SK-N-SH (cell line): ENCODE results near the gene SPOCK1. TPM values are rescaled to one million over a fixed set of nuclear protein-coding genes. Genes with fewer than 3 reads are reported as not detected.
A peak's percentile ranks its signal among the peaks of the same experiment; 100 is the strongest.

Experiments used
- CTCF ChIA-PET: fragments of 300-600, 350-600 bp; formaldehyde crosslinking; extraction: SDS; loops from one replicate; lab custom pipeline; 2021; lab: Yijun Ruan, JAX
- POLR2A ChIA-PET: fragments of 350-600 bp; sonication (Branson Sonifier 250); formaldehyde crosslinking; extraction: SDS; loops from one replicate; lab custom pipeline; 2020; ENCODE audit warnings: antibody characterized with exemption, inconsistent platforms; lab: Yijun Ruan, JAX
- DNase-seq: peaks from one replicate; pipeline ENCODE4 v3.0.0; 2012
- H2AFZ ChIP-seq: fragments of 200-600 bp; sonication (generic); 2 replicates; pipeline ENCODE4 v1.8.1; 2016; ENCODE audit warnings: antibody characterized with exemption, mild to moderate bottlenecking, low read depth
- H3F3A ChIP-seq: fragments of 200-600 bp; sonication (generic); replicated peaks from 2 replicates; pipeline ENCODE3; 2016; ENCODE audit warnings: antibody characterized with exemption, mild to moderate bottlenecking; ENCODE audit not compliant: insufficient read depth
- H3K27ac ChIP-seq, 2 experiments: fragments of 200-500 bp in 1 of 2; fragments of 200-600 bp in 1 of 2; sonication (Bioruptor generic) in 1 of 2; sonication (generic), shearing (Covaris generic) in 1 of 2; 2 replicates each; pipeline versions ENCODE4 v1.5.1 to v1.6.1; 2014 to 2016; ENCODE audit warnings: low read depth in 2 of 2, inconsistent platforms in 1 of 2, low read length in 1 of 2, mild to moderate bottlenecking in 1 of 2, mixed read lengths in 1 of 2
- H3K27me3 ChIP-seq: fragments of 200-600 bp; sonication (generic), shearing (Covaris generic); 2 replicates; pipeline ENCODE4 v1.6.1; 2016; ENCODE audit warnings: mixed run types; ENCODE audit not compliant: insufficient read depth
- H3K36me3 ChIP-seq, 2 experiments: fragments of 200-500 bp in 1 of 2; fragments of 200-600 bp in 1 of 2; sonication (Bioruptor generic) in 1 of 2; sonication (generic) in 1 of 2; replicated peaks in 1 of 2; 2 replicates each; pipeline versions ENCODE3 to v1.5.1; 2014 to 2016; ENCODE audit warnings: low read length in 1 of 2, mild to moderate bottlenecking in 1 of 2; ENCODE audit not compliant: insufficient read depth in 2 of 2, control insufficient read depth in 1 of 2
- H3K4me1 ChIP-seq, 2 experiments: fragments of 200-500 bp in 1 of 2; fragments of 200-600 bp in 1 of 2; sonication (Bioruptor generic) in 1 of 2; sonication (generic), shearing (Covaris generic) in 1 of 2; 2 replicates each; pipeline versions ENCODE4 v1.5.1 to v1.6.1; 2014 to 2016; ENCODE audit warnings: low read depth in 1 of 2, low read length in 1 of 2, mixed run types in 1 of 2; ENCODE audit not compliant: insufficient read depth in 2 of 2, control insufficient read depth in 1 of 2
- H3K4me2 ChIP-seq: fragments of 200-600 bp; sonication (generic), shearing (Covaris generic); 2 replicates; pipeline ENCODE4 v1.6.1; 2017; ENCODE audit warnings: mixed run types
- H3K4me3 ChIP-seq, 2 experiments: fragments of 200-500 bp in 1 of 2; fragments of 200-600 bp in 1 of 2; sonication (Bioruptor generic) in 1 of 2; sonication (generic), shearing (Covaris generic) in 1 of 2; 2 replicates each; pipeline versions ENCODE4 v1.5.1 to v1.8.1; 2014 to 2016; ENCODE audit warnings: low read depth in 2 of 2, inconsistent platforms in 1 of 2, low read length in 1 of 2, mild to moderate bottlenecking in 1 of 2, mixed read lengths in 1 of 2, moderate library complexity in 1 of 2
- H3K79me2 ChIP-seq: fragments of 200-600 bp; sonication (generic); 2 replicates; pipeline ENCODE4 v1.8.1; 2017; ENCODE audit warnings: mild to moderate bottlenecking; ENCODE audit not compliant: insufficient read depth
- H3K9ac ChIP-seq: fragments of 200-600 bp; sonication (generic); 2 replicates; pipeline ENCODE4 v1.6.1; 2017; ENCODE audit warnings: mixed run types
- H3K9me2 ChIP-seq: fragments of 200-600 bp; sonication (generic); 2 replicates; pipeline ENCODE4 v1.6.1; 2017; ENCODE audit warnings: mixed run types
- H3K9me3 ChIP-seq: fragments of 200-600 bp; sonication (generic); 2 replicates; pipeline ENCODE4 v1.6.1; 2017; ENCODE audit warnings: mixed run types, mild to moderate bottlenecking, moderate library complexity
- H4K20me1 ChIP-seq: fragments of 200-600 bp; sonication (generic); 2 replicates; pipeline ENCODE4 v1.6.1; 2017; ENCODE audit warnings: mild to moderate bottlenecking, mixed run types; ENCODE audit not compliant: insufficient read depth
- EZH2phosphoT487 ChIP-seq: fragments of 200-600 bp; sonication (generic); IDR thresholded peaks from 2 replicates; pipeline ENCODE4 v1.6.1; 2017; ENCODE audit warnings: low read depth, mixed run types, mild to moderate bottlenecking, antibody characterized with exemption, moderate library complexity, borderline replicate concordance
- FOXM1 ChIP-seq: IDR thresholded peaks from 2 replicates; pipeline ENCODE4 v1.4.0; 2012; ENCODE audit warnings: low read depth, mild to moderate bottlenecking
- GABPA ChIP-seq: IDR thresholded peaks from 2 replicates; pipeline ENCODE4 v1.4.0; 2012; ENCODE audit warnings: low read depth, mild to moderate bottlenecking
- GATA2 ChIP-seq: sonication (generic); formaldehyde crosslinking; IDR thresholded peaks from 2 replicates; pipeline ENCODE4 v1.5.0; 2020; ENCODE audit warnings: mild to moderate bottlenecking, missing genetic modification reagents
- JUND ChIP-seq: IDR thresholded peaks from 2 replicates; pipeline ENCODE4 v1.4.0; 2012
- MEF2A ChIP-seq: IDR thresholded peaks from 2 replicates; pipeline ENCODE4 v1.4.0; 2012; ENCODE audit warnings: low read depth, borderline replicate concordance
- NFIC ChIP-seq: IDR thresholded peaks from 2 replicates; pipeline ENCODE4 v1.4.0; 2012; ENCODE audit warnings: borderline replicate concordance
- NRF1 ChIP-seq: IDR thresholded peaks from 2 replicates; pipeline ENCODE4 v1.6.1; 2012; ENCODE audit warnings: low read depth, mild to moderate bottlenecking, low read length
- RFX5 ChIP-seq: IDR thresholded peaks from 2 replicates; pipeline ENCODE4 v1.6.1; 2012; ENCODE audit warnings: mild to moderate bottlenecking, improper control_type of control experiment, low read length
- RXRA ChIP-seq: IDR thresholded peaks from 2 replicates; pipeline ENCODE4 v1.4.0; 2012; ENCODE audit warnings: low read depth, mild to moderate bottlenecking, borderline replicate concordance
- SIN3A ChIP-seq: IDR thresholded peaks from 2 replicates; pipeline ENCODE4 v1.6.1; 2012; ENCODE audit warnings: low read depth, mild to moderate bottlenecking, low read length, moderate library complexity, borderline replicate concordance
- SMC3 ChIP-seq: IDR thresholded peaks from 2 replicates; pipeline ENCODE4 v1.6.1; 2012; ENCODE audit warnings: low read depth, low read length, improper control_type of control experiment
- TAF1 ChIP-seq: IDR thresholded peaks from 2 replicates; pipeline ENCODE4 v1.6.1; 2012; ENCODE audit warnings: low read depth, mild to moderate bottlenecking, low read length, moderate library complexity, borderline replicate concordance
- YY1 ChIP-seq: IDR thresholded peaks from 2 replicates; pipeline ENCODE4 v1.4.0; 2012; ENCODE audit warnings: low read depth, mild to moderate bottlenecking
- WGBS: methylation state at CpG from one replicate; pipeline ENCODE4 v1.1.6; 2017; ENCODE audit warnings: low lambda C conversion rate; 5-methylcytosine and 5-hydroxymethylcytosine counted together
- polyA plus RNA-seq, 3 experiments: library from polyadenylated mRNA; depleted of rRNA; stranded (reverse); fragments of >200 nt; gene quantifications; 2 replicates each; pipeline ENCODE4 v1.2.3, GENCODE V29; 2012
- TF ChIP-seq, protein P1 (sequence below): IDR thresholded peaks from 2 replicates; pipeline ENCODE4 v1.4.0; 2012; ENCODE audit warnings: low read depth, borderline replicate concordance
- TF ChIP-seq, protein P2 (sequence below): fragments of 150-350 bp; IDR thresholded peaks from 2 replicates; pipeline ENCODE4 v1.6.1; 2017; ENCODE audit warnings: antibody characterized with exemption, low read length, low read depth, borderline replicate concordance

Gene SPOCK1
- polyA plus RNA-seq, 1 of the 3 experiments (the other 2 are of a cell fraction) = 11.3 TPM

DNA sequence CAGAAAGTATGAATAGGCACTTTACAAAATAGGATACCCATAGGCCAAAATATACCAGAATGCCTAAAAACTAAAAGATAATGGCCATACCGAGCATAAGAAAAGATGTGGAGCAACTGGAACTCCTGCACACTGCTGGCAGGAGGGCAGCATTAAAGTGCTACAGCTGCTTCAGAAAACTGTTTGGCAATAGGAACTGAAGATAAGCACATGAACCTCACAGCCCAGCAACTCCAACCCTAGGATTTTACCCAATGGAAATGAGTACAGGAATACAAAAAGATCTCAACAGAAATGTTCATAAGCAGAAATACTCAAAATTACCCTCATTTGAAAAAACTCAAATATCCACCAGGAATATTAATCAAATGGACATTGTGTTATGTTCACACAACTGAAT lies 209.3 kb downstream of the SPOCK1 start:
- Histone ChIP-seq H3K27me3 (no peaks in the 10 kb centered on the region), H3K4me1 (peaks cover 0 to 3% of the 10 kb centered on the region in 2 experiments; a peak in 2 of 4 replicates), H3K9ac (no peak overlapping the region), H3K27ac (no peak overlapping the region), H3K79me2 (peaks cover 24% of the 10 kb centered on the region; the same call in 1 of the 2 replicates), H3K9me3 (no peaks in the 10 kb centered on the region), H3K4me2 (no peak overlapping the region), H2AFZ (no peak overlapping the region), H3K4me3 (no peak overlapping the region), H3K36me3 (peaks cover 0 to 3% of the 10 kb centered on the region in 2 experiments), H3K9me2 (no peaks in the 10 kb centered on the region), H3F3A (peaks cover 3% of the 10 kb centered on the region), H4K20me1 (no peaks in the 10 kb centered on the region)
- no peak for DNase-seq
- ChIA-PET POLR2A (no interaction called here), CTCF (interaction anchor here (1.5 to 1.6 kb wide), 2 partner anchors 10 to 209 kb away, joined by 4 read pairs; partner anchors contain the start of gene SPOCK1)
- TF ChIP-seq GABPA (no peak), RXRA (no peak), JUND (no peak), TAF1 (no peak), NRF1 (no peak), MEF2A (no peak), GATA2 (no peak), FOXM1 (no peak)
- TF ChIP-seq, protein P1, sequence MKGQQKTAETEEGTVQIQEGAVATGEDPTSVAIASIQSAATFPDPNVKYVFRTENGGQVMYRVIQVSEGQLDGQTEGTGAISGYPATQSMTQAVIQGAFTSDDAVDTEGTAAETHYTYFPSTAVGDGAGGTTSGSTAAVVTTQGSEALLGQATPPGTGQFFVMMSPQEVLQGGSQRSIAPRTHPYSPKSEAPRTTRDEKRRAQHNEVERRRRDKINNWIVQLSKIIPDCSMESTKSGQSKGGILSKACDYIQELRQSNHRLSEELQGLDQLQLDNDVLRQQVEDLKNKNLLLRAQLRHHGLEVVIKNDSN = no peak
- WGBS = 56% methylated on average over 1 of the region's 1 CpG

DNA sequence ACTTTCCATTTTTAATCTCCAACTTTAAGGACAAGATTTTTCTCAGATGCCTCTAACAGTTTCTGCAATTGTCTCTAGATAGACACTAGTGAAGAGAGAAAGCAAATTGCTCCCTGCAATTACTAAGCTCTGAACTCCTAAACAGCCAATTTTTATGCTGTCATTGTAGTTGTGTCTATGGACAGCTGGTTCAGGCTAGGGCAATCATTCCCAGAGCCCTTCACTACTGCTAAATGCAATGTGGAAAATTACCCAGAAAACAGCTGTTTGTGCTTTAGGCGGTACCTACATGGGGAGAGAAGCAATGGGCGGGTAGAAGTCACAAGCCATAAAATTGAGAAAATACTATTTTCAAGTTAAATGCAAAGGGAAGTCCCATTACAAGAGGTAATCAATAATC lies 211.6 kb downstream of the SPOCK1 start:
- ChIA-PET CTCF (interaction anchor here (1.2 to 1.8 kb wide), 2 partner anchors 9 kb away, joined by 4 read pairs; no protein-coding TSS in a partner anchor), POLR2A (no interaction called here)
- Histone ChIP-seq H3K9me3 (no peaks in the 10 kb centered on the region), H3K4me1 (peaks cover 0 to 6% of the 10 kb centered on the region in 2 experiments; a peak in 2 of 4 replicates), H3F3A (no peaks in the 10 kb centered on the region), H2AFZ (no peak overlapping the region), H3K79me2 (peaks cover 24% of the 10 kb centered on the region; the same call in 1 of the 2 replicates), H3K27me3 (no peaks in the 10 kb centered on the region)
- no peak for DNase-seq
- TF ChIP-seq GATA2 (no peak), SIN3A (no peak), NRF1 (no peak), MEF2A (no peak), TAF1 (no peak)
- TF ChIP-seq, all 33 proteins: peak for 0
- Histone ChIP-seq H3K27ac (no peak overlapping the region), H3K36me3 (peaks cover 0 to 3% of the 10 kb centered on the region in 2 experiments), H3K9me2 (no peaks in the 10 kb centered on the region), H3K4me3 (no peak overlapping the region), H4K20me1 (no peaks in the 10 kb centered on the region), H3K9ac (no peak overlapping the region), H3K4me2 (no peak overlapping the region)
- WGBS = 87% methylated on average over 2 of the region's 2 CpGs

- CTCF ChIA-PET = interaction anchor here (1.2 to 1.8 kb wide), 2 partner anchors 8 to 10 kb away, joined by 4 read pairs; no protein-coding TSS in a partner anchor
Observed at GRCh38 chr5:137286025-137286610, 213.0 kb downstream of the SPOCK1 start.

More at GRCh38 chr5:137286025-137286610, 213.0 kb downstream of the SPOCK1 start:
- peaks cover 0 to 3% of the 10 kb centered on the region in 2 experiments for H3K36me3 ChIP-seq
- TF ChIP-seq TAF1 = no peak
- TF ChIP-seq GABPA = no peak
- TF ChIP-seq, protein P1 = no peak
- no peak for TF ChIP-seq EZH2phosphoT487
- TF ChIP-seq GATA2 = no peak
- no peak for TF ChIP-seq YY1
- TF ChIP-seq RXRA = no peak
- no peak for TF ChIP-seq NFIC
- no peak for TF ChIP-seq RFX5
- no peak for TF ChIP-seq SMC3
- TF ChIP-seq, protein P2, sequence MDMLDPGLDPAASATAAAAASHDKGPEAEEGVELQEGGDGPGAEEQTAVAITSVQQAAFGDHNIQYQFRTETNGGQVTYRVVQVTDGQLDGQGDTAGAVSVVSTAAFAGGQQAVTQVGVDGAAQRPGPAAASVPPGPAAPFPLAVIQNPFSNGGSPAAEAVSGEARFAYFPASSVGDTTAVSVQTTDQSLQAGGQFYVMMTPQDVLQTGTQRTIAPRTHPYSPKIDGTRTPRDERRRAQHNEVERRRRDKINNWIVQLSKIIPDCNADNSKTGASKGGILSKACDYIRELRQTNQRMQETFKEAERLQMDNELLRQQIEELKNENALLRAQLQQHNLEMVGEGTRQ = no peak
- TF ChIP-seq, all 33 proteins: peak for 0
- H3K9me2 ChIP-seq = no peaks in the 10 kb centered on the region
- H3K4me2 ChIP-seq = no peak overlapping the region
- H3F3A ChIP-seq = no peaks in the 10 kb centered on the region
- H3K27ac ChIP-seq = 0 out of 4 replicates have a peak overlapping the region, but pooled peaks of 1 of the 2 experiments have one; percentile 26
- H3K4me3 ChIP-seq = no peak overlapping the region
- no peak overlapping the region for H2AFZ ChIP-seq
- POLR2A ChIA-PET = no interaction called here
- H4K20me1 ChIP-seq = no peaks in the 10 kb centered on the region
- peaks cover 0 to 12% of the 10 kb centered on the region in 2 experiments; a peak in 2 of 4 replicates for H3K4me1 ChIP-seq
- WGBS = 55% methylated on average over 4 of the region's 4 CpGs
- H3K9ac ChIP-seq = no peak overlapping the region
- H3K79me2 ChIP-seq = peaks cover 19% of the 10 kb centered on the region; the same call in 1 of the 2 replicates
- DNase-seq = no peak
- H3K9me3 ChIP-seq = no peaks in the 10 kb centered on the region
- H3K27me3 ChIP-seq = no peaks in the 10 kb centered on the region
